GM19099 (cell line): Measurements from ENCODE around the gene DNAJB11.

ENCODE experiments used
- POLR2A ChIP-seq: IDR thresholded peaks from 3 replicates; pipeline ENCODE4 v1.6.1; 2011; ENCODE audit warnings: low read depth; ENCODE audit not compliant: insufficient read length; ENCODE audit errors: extremely low read depth

Gene DNAJB11

GRCh38 chr3:186617036-186617946 is 46.8 kb downstream of the DNAJB11 start:
- TF ChIP-seq POLR2A = no peak

- no peak for TF ChIP-seq POLR2A
These were observed 47.9 kb downstream of the DNAJB11 start for GRCh38 chr3:186618318-186618938.

- no peak for TF ChIP-seq POLR2A
These were observed 49.3 kb downstream of the DNAJB11 start for GRCh38 chr3:186619787-186620212.

GRCh38 chr3:186620213-186621092 is 49.9 kb downstream of the DNAJB11 start:
- TF ChIP-seq POLR2A = no peak

GRCh38 chr3:186621894-186622650 is 51.6 kb downstream of the DNAJB11 start:
- TF ChIP-seq POLR2A = no peak

DNA sequence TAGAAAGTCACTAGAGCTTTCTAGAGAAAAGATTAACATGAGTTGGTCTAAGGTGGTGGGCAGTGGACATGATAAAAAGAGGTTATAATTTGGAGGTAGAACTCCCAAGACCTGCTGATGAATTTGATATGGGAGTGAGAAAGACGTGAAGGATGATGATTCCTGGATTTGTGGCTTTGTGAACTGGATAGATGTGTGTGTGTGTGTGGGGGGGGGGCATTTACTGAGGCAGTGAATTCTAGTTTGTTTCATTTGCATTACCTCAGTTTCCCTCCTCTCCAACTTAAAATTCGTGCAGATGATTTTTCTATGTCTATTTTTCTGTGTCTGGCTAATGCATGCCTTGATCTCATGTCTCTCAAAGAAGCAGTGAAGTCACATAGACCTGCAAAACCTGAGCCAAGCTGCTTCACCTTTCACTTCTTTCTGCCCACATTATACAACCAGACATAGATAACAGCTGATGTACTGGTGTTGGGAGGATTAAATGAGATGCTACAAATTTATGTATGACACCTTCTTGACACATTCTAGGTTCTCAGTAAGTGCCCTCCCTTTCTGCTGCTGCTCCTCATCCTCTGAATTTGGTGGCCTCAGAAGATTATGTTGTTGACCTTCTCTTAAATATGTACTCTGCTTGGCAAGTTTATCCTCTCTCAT is 52.3 kb downstream of the DNAJB11 start:
- TF ChIP-seq POLR2A = no peak

- TF ChIP-seq POLR2A = no peak
These were observed 54.1 kb downstream of the DNAJB11 start for GRCh38 chr3:186624598-186624997.

- TF ChIP-seq POLR2A = no peak
These were observed 55.1 kb downstream of the DNAJB11 start for GRCh38 chr3:186625600-186626042.

DNA sequence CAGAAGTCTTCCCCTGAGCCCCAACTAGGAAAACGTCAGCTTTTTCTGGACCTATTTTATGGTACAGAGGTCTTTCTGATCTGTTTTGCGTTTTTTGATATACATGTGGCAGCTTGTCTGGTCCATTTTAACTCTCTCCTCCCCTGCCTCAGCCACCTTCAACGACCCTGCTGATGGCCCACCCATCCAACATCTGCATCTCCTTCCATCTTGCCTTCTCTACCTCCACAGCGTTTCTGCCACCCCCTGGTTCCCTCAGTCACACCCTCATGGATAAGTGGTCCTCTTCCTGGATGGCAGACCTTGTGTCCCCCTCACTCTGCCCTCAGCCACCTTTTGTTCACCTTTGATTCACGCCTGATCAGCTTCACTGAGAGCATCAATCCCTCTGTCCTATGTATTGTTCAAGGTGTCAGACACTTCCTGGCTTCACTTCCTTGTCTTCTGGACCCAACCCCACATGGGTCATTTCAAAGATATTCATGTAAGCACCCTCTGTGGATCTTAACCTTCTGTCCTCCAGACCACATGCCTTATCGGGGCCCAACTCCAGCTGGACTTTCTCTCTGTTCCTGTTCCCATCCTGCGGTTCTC is 55.8 kb downstream of the DNAJB11 start:
- TF ChIP-seq POLR2A = no peak

DNA sequence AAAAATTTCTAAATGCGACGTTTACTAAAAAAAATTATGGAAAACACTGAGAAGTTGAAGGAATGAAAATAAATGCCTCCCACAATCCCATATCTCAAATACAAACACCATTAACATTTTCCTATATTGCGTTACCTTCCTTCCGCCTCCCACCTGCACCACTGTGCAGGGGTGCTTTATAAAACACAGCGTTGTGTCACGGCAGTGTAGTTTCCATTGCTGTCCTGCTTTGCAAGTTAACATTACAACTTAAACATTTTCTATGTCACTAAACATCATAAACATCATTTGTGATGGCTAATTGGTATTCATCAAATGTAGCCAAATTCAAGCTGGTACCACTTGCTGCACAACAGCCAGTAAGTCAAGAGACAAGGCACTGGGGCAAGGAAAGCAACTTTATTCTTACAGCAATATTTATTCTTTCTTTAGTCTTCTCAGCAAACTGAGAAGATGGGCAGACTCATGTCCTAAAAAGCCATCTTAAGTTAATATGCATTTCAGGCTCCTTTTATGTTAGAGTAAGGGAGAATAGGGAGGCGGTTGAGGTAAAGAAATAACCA is 57.4 kb downstream of the DNAJB11 start:
- TF ChIP-seq POLR2A = no peak

DNA sequence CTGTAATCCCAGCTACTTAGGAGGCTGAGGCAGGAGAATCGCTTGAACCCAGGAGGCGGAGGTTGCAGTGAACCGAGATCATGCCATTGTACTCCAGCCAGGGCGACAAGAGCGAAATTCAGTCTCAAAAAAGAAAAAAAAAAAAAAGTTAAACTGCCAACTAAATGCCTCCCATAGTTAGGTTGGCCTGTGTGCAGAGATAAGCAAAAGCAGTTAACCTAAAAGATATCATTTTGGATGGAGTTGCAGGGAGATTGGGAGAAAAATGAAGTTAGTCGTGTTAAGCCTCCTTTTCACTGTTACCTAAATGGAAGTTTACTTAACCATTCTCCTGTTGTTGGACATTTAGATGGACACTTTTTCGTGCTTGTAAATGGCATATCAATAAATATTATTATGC is 58.2 kb downstream of the DNAJB11 start:
- no peak for TF ChIP-seq POLR2A

GRCh38 chr3:186630950-186631641 is 60.6 kb downstream of the DNAJB11 start:
- TF ChIP-seq POLR2A = no peak

DNA sequence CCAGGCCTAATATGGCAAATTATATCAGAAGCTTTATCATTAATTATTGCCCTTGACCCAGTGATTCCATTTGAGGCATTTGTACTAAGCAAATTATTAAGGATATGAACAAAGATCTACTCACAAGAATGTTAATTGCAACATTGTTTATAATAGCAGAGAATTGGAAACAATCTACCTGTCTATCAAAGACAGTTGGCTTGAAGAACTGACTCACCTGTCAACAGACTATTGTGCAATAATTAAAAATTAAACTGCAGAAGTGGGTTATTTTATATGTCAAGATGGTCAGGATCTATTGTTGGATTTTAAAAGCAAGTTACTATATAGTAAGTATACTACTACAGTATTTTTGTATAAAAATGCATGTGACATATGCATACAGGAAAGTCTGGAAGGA is 63.0 kb downstream of the DNAJB11 start:
- no peak for TF ChIP-seq POLR2A
